Hematopoietic multipotent progenitor cell treated with erythropoietin and hydrocortisone succinate and interleukin-3 and kit ligand, for 8 days (in vitro differentiated cells): ENCODE measurements around the gene EFCAB9.
"Not testable (repeated sequence)": the region's sequence is repeated elsewhere in the genome, so short reads cannot be mapped to it uniquely, and the experiment has no call there.

ENCODE experiments used
- DNase-seq: peaks from one replicate; pipeline ENCODE4 v3.0.0-alpha.2; 2015

EFCAB9 gene

DNA sequence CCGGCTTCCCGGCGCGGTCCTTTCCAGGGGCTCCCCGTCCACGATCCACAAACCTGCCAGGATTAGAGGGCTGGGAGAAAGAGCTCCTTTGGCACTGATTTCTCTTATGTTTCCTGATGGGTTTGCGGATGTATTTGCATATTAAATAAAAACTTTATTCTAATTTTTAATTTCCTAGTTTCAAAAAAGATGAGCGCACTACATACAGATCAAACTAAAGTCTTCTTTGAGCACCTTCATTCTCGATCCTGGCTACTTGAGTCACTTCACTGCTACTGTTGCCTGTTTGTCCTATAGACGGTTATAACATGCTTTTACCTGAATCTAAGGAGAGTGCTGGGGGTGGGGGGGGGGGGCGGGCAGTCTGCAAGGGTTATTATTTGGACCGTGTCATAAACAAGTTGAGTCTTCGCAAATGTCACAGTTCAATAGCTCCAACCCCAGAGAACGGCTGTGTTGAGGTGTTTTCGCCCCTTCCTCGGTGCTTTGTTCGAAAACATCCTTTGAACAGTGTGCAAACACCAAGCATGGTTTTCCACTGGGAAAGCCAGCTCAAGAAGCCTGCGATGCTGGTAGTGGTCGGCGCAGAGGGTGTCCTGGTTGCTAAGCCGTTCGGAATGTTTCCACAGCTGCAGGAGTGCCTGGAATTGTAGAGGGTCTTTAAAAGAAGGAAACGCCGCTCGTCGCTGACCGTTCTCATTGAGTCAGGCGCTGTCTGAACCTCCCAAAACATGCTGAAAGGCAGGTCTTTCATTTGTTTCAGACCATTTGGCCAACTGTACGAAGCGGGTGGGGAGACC is 4.9 kb upstream of the EFCAB9 start:
- DNase-seq: no peak

DNA sequence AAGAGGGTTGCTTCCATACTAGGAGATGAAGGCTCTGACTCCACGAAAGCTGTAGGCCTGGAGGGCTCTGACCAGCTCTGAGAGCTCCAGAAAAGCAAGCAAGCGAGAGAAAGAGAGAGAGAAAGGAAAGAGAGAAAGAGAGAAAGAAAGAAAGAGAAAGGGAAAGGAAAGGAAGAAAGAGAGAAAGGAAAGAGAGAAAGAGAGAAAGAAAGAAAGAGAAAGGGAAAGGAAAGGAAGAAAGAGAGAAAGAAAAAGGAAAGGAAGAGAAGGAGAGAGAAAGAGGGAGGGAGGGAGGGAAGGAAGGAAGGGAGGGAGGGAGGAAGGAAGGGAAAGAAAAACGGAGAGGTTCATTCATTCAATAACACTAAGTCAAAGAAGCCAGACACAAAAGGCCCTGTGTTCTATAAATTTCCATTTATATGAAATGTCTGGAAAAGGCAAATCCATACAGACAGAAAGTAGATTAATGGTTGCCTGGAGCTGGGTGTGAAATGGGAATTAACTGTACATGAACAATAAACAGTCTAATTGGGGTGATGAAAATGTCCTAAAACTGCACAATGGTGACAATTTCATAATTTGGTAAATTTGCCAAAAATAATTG is 4.2 kb upstream of the EFCAB9 start:
- no peak for DNase-seq

DNA sequence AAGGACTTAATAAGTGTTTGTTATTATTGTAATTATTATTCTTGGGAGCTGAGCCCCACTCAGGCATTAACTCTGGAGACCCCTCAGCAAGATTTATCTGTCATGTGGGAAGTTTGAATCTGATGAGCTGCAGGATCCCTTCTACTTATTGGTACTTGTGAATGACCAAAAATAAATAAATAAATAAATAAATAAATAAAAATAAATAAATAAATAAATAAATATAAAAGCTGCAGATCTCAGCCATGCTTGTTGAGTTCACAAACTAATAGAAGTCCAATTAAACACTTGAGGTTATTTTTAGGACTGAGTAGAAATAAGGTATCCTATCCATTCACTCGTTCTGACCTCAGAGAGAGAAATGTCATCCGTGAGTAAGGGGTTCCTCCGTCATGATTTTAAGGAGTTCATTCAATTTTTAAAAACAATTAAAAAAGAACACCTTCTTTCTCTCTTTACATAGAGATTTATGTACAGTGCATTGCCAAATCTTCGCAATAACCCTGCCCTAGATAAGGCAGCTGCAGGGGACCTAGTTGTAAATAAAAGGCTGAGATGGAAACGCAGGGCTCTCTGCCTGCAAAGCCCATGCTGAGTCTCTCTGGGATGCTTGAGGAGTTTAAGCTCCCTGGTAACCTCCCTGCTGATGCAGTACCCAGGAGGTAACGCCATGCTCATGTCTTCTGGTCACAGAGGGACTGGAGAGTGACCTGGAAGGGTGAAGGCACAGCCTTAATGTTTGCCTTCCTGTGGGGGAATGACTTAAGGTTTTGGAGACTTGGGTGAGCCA is 1.2 kb downstream of the EFCAB9 start:
- no peak for DNase-seq

DNA sequence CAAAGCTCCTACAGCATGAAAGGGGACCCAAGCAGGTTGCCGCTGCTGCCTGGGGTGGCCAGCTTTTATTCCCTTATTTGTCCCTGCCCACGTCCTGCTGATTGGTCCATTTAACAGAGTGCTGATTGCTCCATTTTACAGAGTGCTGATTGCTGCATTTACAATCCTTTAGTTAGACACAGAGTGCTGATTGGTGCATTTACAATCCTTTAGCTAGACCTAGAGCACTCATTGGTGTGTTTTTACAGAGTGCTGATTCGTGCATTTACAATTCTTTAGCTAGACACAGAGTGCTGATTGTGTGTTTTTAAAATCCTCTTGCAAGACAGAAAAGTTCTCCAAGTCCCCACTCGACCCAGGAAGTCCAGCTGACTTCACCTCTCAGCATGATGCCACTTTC is 3.8 kb downstream of the EFCAB9 start:
- not testable (repeated sequence) for DNase-seq

DNA sequence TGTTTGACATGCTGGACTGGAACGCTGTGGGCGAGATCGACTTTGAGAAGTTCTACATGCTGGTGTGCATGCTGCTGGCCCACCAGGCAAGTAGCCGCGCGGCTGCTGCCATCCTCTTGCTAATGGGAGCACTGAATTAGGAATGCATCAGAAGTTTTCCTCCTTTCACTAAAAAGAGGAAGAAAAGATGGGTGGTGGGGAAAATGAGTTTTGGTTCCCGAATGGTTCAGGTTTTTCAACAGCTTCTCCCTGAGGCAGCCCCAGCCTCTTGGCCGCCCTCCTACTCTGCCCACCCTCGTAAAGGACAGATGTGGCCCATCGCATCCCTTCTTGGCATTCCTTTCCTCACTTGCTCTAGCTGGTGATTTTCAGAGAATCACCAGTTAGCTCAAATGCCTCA is 5.5 kb downstream of the EFCAB9 start:
- DNase-seq: no peak

DNA sequence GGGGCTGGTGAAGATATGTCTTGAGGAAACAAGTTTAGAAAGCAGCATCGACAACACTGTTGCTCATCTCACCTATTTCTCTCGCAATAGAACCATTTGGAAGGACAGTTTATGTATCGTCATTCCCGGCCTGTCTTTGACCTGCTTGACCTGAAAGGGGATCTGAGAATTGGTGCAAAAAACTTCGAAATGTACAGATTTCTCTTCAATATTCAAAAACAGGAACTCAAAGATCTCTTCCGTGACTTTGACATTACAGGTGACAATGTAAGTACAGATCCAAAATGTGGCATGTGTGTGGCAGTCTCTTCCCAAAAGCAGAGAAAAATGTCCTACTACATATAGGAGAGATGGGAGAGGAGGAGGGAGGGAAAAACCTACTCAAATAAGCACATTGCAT is 6.5 kb downstream of the EFCAB9 start:
- DNase-seq: no peak

DNA sequence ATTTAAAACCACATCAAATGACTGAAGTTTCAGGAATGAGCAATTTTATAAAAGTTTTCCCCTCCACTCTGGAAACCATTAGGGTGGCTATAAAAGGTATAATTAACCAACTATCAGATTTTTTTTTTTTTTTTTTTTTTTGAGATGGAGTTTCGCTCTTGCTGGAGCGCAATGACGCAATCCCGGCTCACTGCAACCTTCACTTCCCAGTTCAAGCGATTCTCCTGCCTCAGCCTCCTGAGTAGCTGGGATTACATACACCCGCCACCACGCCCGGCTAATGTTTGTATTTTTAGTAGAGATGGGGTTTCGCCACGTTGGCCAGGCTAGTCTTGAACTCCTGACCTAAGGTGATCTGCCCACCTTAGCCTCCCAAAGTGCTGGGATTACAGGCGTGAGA is 12.0 kb downstream of the EFCAB9 start:
- DNase-seq: not testable (repeated sequence)

DNA sequence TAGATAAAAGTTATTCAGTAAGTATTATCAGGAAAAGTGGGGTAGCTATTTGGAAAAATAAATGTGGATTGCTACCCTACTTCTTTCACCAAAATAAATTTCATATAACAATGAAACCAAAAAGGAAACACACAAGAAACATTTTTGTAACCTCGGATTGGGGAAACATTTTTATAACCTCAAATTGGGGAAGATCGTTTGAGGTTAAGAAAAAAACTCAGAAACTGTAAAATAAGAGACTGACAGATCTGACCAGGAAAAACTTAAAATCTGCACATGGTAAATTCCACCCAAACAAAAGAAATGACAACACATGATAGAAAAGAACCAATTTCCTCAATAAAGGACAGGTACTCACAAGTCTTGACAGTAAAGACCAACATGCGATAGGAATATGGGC is 13.5 kb downstream of the EFCAB9 start:
- no peak for DNase-seq

DNA sequence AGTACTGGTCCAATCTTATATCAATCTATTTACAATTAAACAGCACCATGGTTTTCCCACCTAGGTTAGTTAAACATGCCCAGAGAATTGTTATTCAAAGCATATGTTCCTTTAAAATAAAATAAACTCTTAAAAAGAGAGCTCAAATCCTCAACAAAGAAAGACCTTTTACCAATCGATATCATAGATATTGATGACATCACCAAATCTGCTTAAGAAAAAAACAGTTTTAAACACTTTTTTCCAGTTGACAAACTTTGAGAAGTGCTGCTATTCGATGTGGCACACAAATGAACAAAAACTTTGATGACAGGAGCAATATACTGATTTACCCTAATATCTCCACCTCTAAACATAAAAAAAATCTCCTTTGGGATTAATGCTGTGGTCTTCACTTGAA is 15.7 kb downstream of the EFCAB9 start:
- no peak for DNase-seq

DNA sequence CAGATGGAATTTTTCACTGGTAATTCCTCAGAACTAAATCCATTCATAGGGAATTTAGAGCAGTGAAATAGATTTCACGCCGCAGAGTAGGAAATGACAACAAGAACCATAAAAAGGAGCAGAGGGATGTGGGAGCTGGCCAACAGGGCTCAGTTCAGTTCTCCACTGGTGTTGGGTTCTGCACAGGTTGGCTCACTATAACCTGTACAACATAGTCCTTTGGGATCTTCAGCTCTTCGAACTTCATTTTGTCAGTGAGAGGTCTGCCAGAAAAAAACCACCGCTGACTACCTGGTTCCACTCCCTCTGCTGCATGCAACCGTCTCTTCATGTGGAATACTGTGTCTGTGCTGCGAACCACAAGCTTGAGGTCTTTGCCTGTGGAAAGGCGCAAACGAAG is 17.7 kb downstream of the EFCAB9 start:
- DNase-seq: no peak

DNA sequence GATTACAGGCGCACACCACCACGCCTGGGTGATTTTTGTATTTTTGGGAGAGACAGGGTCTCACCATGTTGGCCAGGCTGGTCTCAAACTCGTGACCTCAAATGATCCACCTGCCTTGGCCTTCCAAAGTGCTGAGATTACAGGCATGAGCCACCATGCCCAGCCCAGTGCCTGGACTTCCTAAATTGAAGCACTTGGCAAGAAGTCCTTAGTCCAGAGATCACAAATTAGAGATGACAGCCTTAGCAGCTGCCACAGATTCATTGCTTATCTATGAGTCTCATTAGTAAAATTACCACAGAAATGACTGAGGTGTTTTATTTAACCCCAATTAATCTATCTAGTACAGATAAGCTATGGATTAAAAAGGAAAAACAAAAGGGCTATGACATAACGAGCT is 19.2 kb downstream of the EFCAB9 start:
- DNase-seq: no peak

DNA sequence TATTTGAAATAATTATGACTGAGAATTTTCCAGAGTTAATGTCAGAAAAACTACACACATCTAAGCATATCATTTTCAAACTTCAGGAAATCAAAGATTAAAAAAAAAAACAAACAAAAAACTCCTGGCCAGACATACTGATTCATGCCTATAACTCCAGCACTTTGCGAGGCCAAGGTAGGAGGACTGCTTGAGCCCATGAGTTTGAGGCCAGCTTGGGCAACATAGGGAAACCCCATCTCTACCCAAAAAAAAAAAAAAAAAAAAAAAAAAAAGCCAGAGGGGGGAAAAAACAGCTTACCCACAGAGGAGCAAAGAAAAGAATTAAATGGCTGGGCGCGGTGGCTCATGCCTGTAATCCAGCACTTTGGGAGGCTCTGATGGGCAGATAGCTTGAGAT is 22.4 kb downstream of the EFCAB9 start:
- no peak for DNase-seq

DNA sequence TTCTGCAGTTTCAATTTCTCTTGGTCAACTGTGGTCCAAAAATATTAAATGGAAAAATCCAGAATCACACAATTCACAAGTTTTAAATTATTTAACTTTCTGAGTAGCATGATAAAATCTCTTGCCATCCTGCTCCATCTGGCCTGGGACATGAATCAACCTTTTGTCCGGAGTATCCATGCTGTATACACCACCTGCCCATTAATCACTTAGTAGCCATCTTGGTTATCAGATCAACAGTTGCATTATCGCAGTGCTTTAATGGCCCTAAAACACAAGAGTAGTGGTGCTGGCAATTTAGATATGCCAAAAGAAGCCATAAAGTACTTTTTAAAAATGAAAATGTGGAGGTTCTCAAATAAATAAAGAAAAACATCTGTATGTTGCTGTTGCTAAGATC is 25.3 kb downstream of the EFCAB9 start:
- DNase-seq: no peak

DNA sequence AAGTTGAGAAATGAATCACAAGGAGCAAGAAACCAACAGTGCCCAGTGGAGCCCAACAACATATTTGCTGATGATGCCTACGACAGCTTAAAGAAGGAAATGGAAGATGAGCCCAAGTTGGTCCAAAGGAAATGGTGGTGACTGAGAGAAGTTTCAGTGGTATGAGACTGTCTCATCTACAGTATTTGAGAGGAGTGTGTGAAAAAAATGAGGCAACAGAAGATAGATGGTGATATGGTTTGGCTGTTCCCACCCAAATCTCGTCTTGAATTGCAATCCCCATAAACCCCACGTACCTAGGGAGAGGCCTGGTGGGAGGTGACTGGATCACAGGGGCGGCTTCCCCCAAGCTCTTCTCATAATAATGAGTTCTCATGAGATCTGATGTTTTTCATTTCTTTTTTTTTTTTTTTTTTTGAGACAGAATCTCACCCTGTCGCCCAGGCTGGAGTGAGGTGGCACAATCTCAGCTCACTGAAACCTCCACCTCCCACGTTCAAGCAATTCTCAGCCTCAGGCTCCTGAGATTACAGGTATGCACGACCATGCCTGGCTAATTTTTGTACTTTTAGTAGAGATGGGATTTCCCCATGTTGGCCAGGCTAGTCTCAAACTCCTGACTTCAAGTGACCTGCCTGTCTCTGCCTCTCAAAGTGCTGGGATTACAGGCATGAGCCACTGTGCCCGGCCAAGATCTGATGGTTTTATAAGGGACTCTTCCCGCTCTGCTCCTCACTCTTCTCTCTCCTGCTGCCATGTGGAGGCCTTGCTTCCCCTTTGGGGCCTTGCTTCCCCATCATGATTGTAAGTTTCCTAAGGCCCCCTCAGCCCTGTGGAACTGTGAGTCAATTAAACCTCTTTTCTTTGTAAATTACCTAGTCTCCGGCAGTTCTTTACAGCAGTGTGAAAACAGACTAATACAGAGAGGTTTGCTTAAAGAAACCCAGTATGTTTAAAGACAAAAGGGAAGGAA is 30.2 kb downstream of the EFCAB9 start:
- no peak for DNase-seq

DNA sequence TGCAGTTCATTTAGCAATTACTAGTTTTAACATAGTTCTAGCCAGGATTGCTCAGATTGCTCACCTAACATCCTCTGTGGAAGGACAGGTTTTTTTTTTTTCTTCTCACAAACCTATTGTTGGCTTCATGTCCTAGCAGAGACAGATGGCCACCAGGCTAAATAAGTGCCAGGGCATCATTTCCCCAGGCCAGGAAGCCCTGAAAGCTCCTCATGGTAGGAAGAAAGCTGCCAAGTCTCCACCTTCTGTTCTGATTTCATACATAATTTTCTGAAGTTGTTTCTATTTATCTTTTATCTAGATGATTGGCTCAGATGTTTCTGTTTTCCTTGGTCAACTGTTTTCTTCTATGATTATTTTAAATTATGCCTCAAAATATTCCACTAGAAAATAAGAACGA is 31.0 kb downstream of the EFCAB9 start:
- no peak for DNase-seq

DNA sequence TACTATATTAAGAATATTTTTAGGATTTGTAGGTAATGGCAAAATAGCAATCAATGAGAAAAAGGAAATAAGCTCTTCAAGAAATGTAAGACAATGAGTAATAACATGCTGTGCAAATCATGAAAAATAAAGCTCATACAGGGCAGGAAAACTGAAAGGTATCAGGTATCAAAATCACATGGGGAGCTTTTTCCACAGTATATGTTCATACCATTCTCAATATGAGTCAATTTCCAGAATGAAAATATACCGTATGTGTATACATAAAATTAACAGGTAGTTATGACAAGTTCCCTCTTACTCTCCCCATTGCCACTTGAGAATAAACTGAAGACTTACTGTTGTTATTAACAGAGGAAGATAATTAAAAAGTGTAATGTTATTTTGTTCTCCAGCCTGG is 35.9 kb downstream of the EFCAB9 start:
- no peak for DNase-seq

DNA sequence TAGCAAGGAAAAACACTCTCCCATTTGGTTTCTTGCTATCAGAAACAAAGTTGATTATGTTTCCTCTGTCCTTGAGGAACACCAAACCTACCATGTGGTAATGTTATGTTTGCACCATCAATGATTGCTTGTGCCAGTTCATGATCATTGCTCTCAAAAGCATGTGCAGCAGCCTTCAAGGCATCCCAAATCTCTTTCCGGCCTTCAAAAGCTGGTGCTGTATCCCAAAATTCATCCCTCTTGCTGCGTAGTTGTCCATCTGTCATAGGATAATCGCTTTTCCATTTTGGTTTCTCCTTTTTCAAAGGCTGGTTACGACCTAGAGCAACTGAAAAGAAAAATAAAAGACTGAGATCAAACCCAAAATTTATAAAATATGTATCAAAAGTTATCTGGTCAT is 40.1 kb downstream of the EFCAB9 start:
- DNase-seq: no peak

DNA sequence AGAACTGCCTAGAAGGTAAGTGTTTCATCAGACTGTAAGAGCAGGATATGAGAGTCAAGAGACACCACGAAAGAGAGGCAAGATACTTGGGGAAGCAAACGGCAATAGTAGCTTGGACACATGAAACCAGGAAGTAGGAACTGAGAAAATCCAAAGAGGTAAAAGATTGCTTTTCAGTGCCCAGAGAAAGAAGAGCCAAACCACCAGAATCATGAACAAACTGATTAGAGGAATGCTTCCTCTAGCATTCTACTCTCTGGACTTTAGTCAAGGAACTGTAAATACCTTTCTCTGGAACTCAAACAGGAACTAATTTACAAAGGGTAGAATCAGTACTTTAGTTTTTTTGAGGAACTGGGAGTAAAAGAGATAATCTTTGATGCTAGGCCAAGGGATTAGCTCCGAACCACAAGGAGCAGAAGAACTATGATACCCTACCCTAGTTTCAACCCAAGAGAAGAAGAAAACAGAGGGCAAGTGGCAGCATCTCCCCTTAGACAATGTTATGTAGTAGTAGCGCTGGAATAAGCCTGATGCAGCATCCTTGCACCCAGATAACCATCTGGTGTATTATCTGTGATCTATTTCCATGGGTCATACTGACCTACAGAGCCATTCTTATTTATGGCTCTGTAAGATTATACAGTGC is 41.3 kb downstream of the EFCAB9 start:
- no peak for DNase-seq

DNA sequence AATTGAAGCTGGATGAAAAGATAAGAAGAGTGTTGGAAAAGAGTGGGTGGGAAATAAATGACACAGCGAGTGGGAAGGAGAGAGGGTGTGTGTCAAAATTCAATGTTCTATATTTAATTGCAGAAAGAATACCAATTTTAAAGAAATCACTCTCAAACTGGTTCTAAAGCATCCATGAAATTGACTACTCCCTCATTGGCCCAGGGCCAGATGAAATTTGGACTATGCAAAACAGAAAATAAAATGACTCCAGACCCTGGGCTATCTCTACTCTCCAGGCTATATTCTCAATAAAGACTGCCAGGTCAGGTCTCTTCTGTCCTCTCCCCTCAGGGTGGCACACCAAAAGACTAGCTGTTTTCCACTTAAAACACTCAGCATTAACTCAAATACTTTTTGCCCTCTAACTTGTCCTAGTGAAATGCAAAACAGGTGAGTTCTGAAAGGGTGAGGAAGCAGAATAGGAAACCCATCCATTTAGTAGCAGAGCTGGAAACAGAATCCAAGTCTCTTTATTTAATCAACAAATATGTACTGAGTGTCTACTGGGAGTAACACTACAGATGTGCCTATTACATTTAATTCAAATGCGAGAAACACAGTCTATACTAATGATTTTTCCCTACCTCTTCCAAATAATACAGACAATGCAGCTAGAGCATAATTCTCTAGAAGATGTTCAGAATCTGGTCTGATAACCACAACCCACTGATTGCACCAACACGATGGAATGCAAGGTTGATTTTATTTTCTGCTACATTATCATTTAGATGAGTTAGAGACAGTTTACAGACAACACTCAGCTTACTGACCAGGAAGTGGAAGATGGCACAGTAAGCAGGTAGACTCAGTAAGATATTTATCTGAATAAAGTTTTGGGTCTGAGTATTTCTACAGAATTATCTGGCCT is 42.1 kb downstream of the EFCAB9 start:
- DNase-seq: no peak

DNA sequence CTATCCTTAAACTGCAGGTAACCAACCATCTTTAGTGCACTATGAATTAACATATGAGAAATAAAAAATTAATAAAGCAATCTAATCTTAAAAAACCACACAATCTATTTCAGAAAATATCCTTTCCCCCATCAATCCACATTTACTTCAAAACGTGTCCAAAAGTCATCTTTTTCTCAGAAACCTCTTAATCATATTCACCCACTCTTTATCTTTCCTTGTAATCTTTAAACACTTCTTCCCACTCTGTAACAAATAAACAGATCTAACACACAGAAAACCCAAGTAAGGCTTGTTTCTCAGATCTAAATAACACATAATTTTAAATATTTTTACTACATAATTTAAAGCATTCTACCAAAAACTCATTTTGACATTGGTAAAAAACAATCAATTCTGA is 44.4 kb downstream of the EFCAB9 start:
- DNase-seq: no peak

DNA sequence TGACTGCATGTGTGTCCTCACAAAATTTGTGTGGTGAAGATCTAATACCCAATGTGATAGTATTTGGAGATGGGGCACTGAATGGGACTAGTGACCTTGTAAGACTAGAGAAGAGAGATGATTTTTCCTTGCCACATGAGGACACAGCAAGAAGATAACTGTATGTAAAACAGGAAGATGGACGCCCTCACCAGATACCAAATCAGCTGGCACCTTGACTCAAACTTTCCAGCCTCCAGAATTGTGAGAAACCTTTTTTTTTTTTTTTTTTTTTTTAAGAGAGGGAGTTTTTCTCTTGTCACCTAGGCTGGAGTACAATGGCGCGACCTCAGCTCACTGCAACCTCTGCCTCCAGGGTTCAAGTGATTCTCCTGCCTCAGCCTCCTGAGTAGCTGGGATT is 49.3 kb downstream of the EFCAB9 start:
- DNase-seq: no peak
